H9 (cell line): ENCODE results near the gene ARHGAP8. TPM values are rescaled to one million over a fixed set of nuclear protein-coding genes. Genes with fewer than 3 reads are reported as not detected.

ENCODE experiments used
- DNase-seq: peaks from one replicate; pipeline ENCODE4 v3.0.0-alpha.2; 2017
- H2AFZ ChIP-seq: one replicate; pipeline ENCODE4 v1.6.1; 2013; ENCODE audit warnings: mild to moderate bottlenecking, low read length, control low read depth, moderate library complexity
- H2AK5ac ChIP-seq: 2 replicates; pipeline ENCODE4 v1.6.1; 2013; ENCODE audit warnings: low read length, control low read depth, mixed read lengths; ENCODE audit not compliant: insufficient read length
- H2BK120ac ChIP-seq: one replicate; pipeline ENCODE4 v1.6.1; 2013; ENCODE audit warnings: low read depth, mild to moderate bottlenecking, low read length, control low read depth, inconsistent platforms; ENCODE audit not compliant: poor library complexity, severe bottlenecking
- H2BK12ac ChIP-seq: 2 replicates; pipeline ENCODE4 v1.6.1; 2013; ENCODE audit warnings: low read length, control low read depth, mixed read lengths, low read depth; ENCODE audit not compliant: insufficient read length
- H2BK15ac ChIP-seq: 2 replicates; pipeline ENCODE4 v1.6.1; 2013; ENCODE audit warnings: low read depth, low read length, control low read depth
- H2BK20ac ChIP-seq: one replicate; pipeline ENCODE4 v1.6.1; 2013; ENCODE audit warnings: low read depth, mild to moderate bottlenecking, low read length, control low read depth, inconsistent platforms; ENCODE audit not compliant: poor library complexity, severe bottlenecking
- H2BK5ac ChIP-seq: 2 replicates; pipeline ENCODE4 v1.6.1; 2013; ENCODE audit warnings: low read length, control low read depth, mixed read lengths; ENCODE audit not compliant: insufficient read length
- H3K14ac ChIP-seq: 2 replicates; pipeline ENCODE4 v1.6.1; 2013; ENCODE audit warnings: low read length, control low read depth; ENCODE audit not compliant: insufficient read depth
- H3K18ac ChIP-seq: 2 replicates; pipeline ENCODE4 v1.6.1; 2013; ENCODE audit warnings: low read depth, mild to moderate bottlenecking, mixed read lengths, low read length, control low read depth; ENCODE audit not compliant: insufficient read length
- H3K23ac ChIP-seq: 2 replicates; pipeline ENCODE4 v1.6.1; 2013; ENCODE audit warnings: low read length, control low read depth, mixed read lengths, low read depth; ENCODE audit not compliant: insufficient read length
- H3K23me2 ChIP-seq: 2 replicates; pipeline ENCODE4 v1.6.1; 2013; ENCODE audit warnings: low read depth, mild to moderate bottlenecking, mixed read lengths, low read length, control low read depth; ENCODE audit not compliant: insufficient read length, poor library complexity, severe bottlenecking
- H3K27ac ChIP-seq: 2 replicates; pipeline ENCODE4 v1.5.1; 2013; ENCODE audit warnings: low read length, control low read depth, mixed read lengths, low read depth; ENCODE audit not compliant: insufficient read length
- H3K27me3 ChIP-seq: 2 replicates; pipeline ENCODE4 v1.6.1; 2013; ENCODE audit warnings: low read length, control low read depth, inconsistent platforms; ENCODE audit not compliant: insufficient read depth
- H3K4ac ChIP-seq: 2 replicates; pipeline ENCODE4 v1.6.1; 2013; ENCODE audit warnings: low read depth, mild to moderate bottlenecking, control low read depth, inconsistent platforms, low read length, moderate library complexity
- H3K4me1 ChIP-seq: 2 replicates; pipeline ENCODE4 v1.6.1; 2013; ENCODE audit warnings: low read length, control low read depth, inconsistent platforms; ENCODE audit not compliant: insufficient read depth
- H3K4me2 ChIP-seq: 2 replicates; pipeline ENCODE4 v1.6.1; 2013; ENCODE audit warnings: low read length, control low read depth, mixed read lengths; ENCODE audit not compliant: insufficient read length, insufficient read depth
- H3K56ac ChIP-seq: 2 replicates; pipeline ENCODE4 v1.6.1; 2013; ENCODE audit warnings: low read depth, mild to moderate bottlenecking, mixed read lengths, low read length, control low read depth; ENCODE audit not compliant: insufficient read length
- H3K79me1 ChIP-seq: 2 replicates; pipeline ENCODE4 v1.6.1; 2013; ENCODE audit warnings: low read depth, mild to moderate bottlenecking, moderate library complexity, low read length, control low read depth, inconsistent platforms; ENCODE audit not compliant: insufficient read depth, poor library complexity, severe bottlenecking
- H3K79me2 ChIP-seq: 2 replicates; pipeline ENCODE4 v1.6.1; 2013; ENCODE audit warnings: low read length, control low read depth, inconsistent platforms; ENCODE audit not compliant: insufficient read depth
- H3K9ac ChIP-seq: 2 replicates; pipeline ENCODE4 v1.6.1; 2013; ENCODE audit warnings: low read length, control low read depth, mixed read lengths; ENCODE audit not compliant: insufficient read length; ENCODE audit errors: extremely low read depth
- H3K9me3 ChIP-seq: one replicate; pipeline ENCODE4 v1.6.1; 2013; ENCODE audit warnings: low read depth, low read length, inconsistent platforms; ENCODE audit not compliant: control insufficient read depth
- H3T11ph ChIP-seq: one replicate; pipeline ENCODE4 v1.6.1; 2013; ENCODE audit warnings: mild to moderate bottlenecking, low read length, control low read depth, inconsistent platforms
- H4K20me1 ChIP-seq: one replicate; pipeline ENCODE4 v1.6.1; 2013; ENCODE audit not compliant: control insufficient read depth, insufficient read length, insufficient read depth
- H4K5ac ChIP-seq: 2 replicates; pipeline ENCODE4 v1.6.1; 2013; ENCODE audit warnings: low read depth, mild to moderate bottlenecking, mixed read lengths, low read length, control low read depth; ENCODE audit not compliant: insufficient read length
- H4K8ac ChIP-seq: replicated peaks from 2 replicates; pipeline ENCODE4 v1.6.1; 2013; ENCODE audit warnings: low read length, control low read depth, mixed read lengths, low read depth; ENCODE audit not compliant: insufficient read length
- H4K91ac ChIP-seq: 2 replicates; pipeline ENCODE4 v1.6.1; 2013; ENCODE audit warnings: low read depth, mild to moderate bottlenecking, moderate library complexity, mixed read lengths, low read length, control low read depth; ENCODE audit not compliant: insufficient read length
- H3K27ac Mint-ChIP-seq, 3 experiments: 2 replicates in 2 of 3; 3 replicates in 1 of 3; pipeline ENCODE4 v1.8.0; 2020 to 2021; ENCODE audit warnings: mixed read lengths in 3 of 3, mild to moderate bottlenecking in 1 of 3, moderate library complexity in 1 of 3
- H3K27me3 Mint-ChIP-seq: 2 replicates; pipeline ENCODE4 v1.8.0; 2021; ENCODE audit warnings: low read depth, mild to moderate bottlenecking, moderate library complexity, mixed read lengths
- H3K36me3 Mint-ChIP-seq, 3 experiments: 2 replicates in 2 of 3; 3 replicates in 1 of 3; pipeline ENCODE4 v1.8.0; 2020 to 2021; ENCODE audit warnings: low read depth in 3 of 3, mixed read lengths in 3 of 3; ENCODE audit not compliant: insufficient read depth in 1 of 3
- H3K4me1 Mint-ChIP-seq, 2 experiments: 2 replicates each; pipeline ENCODE4 v1.8.0; 2020; ENCODE audit warnings: mixed read lengths in 2 of 2
- H3K4me3 Mint-ChIP-seq, 2 experiments: 2 replicates in 1 of 2; 3 replicates in 1 of 2; pipeline ENCODE4 v1.8.0; 2020 to 2021; ENCODE audit warnings: mild to moderate bottlenecking in 2 of 2, mixed read lengths in 2 of 2, moderate library complexity in 1 of 2
- H3K9me3 Mint-ChIP-seq, 2 experiments: 2 replicates in 1 of 2; 3 replicates in 1 of 2; pipeline ENCODE4 v1.8.0; 2020; ENCODE audit warnings: mild to moderate bottlenecking in 2 of 2, mixed read lengths in 2 of 2, moderate library complexity in 1 of 2
- CTCF ChIP-seq: fragments of 200-600 bp; sonication (generic); conservative IDR thresholded peaks from 3 replicates; pipeline ENCODE4 v1.8.0; 2021; ENCODE audit warnings: antibody characterized with exemption, mild to moderate bottlenecking
- WGBS: extraction: QIAGEN DNeasy Blood & Tissue Kit; methylation state at CpG from one replicate; pipeline ENCODE4 v1.1.7; 2013; ENCODE audit warnings: missing lambda C conversion rate, low lambda C conversion rate, mixed read lengths; ENCODE audit not compliant: insufficient read length; ENCODE audit errors: extremely low coverage; 5-methylcytosine and 5-hydroxymethylcytosine counted together
- total RNA-seq: library from RNA; stranded (reverse); gene quantifications from 2 replicates; pipeline ENCODE4 v1.2.1, GENCODE V29; 2021

ARHGAP8 gene
- total RNA-seq, 1 experiment from 2014 or later = 35.4 TPM

- Histone ChIP-seq H3K4me2 (no peak overlapping the region), H3K14ac (no peak overlapping the region), H3K4me1 (no peaks in the 10 kb centered on the region), H4K20me1 (no peaks in the 10 kb centered on the region), H3K23ac (no peak overlapping the region), H2BK5ac (no peak overlapping the region), H3K9ac (no peak overlapping the region), H3K4ac (no peak overlapping the region), H3K56ac (no peak overlapping the region), H3T11ph (no peak overlapping the region), H3K79me1 (no peaks in the 10 kb centered on the region), H2BK15ac (no peak overlapping the region), H2BK120ac (no peak overlapping the region), H2BK20ac (no peak overlapping the region), H2AK5ac (no peak overlapping the region), H3K9me3 (no peaks in the 10 kb centered on the region), H3K27ac (no peak overlapping the region), H4K91ac (no peak overlapping the region), H2BK12ac (no peak overlapping the region), H3K18ac (no peak overlapping the region), H4K5ac (no peak overlapping the region), H2AFZ (no peak overlapping the region), H4K8ac (no peak overlapping the region), H3K79me2 (no peaks in the 10 kb centered on the region), H3K27me3 (no peaks in the 10 kb centered on the region), H3K23me2 (no peaks in the 10 kb centered on the region)
- H3K4me3 Mint-ChIP-seq = no peak overlapping the region
- WGBS = no CpG with 5 or more reads among the region's 14 CpGs
- H3K4me1 Mint-ChIP-seq = peaks cover 13 to 16% of the 10 kb centered on the region in 2 experiments
- no peaks in the 10 kb centered on the region for H3K9me3 Mint-ChIP-seq
- peak overlapping the region in 1 of 3 experiments; percentile 56; a peak in 1 of 7 replicates for H3K27ac Mint-ChIP-seq
- DNase-seq = no peak
- peak; percentile 33; the same call in 2 of the 3 replicates for TF ChIP-seq CTCF
- no peaks in the 10 kb centered on the region for H3K27me3 Mint-ChIP-seq
- H3K36me3 Mint-ChIP-seq = peaks cover 7 to 51% (median 30%) of the 10 kb centered on the region in 3 experiments
These were observed 137.0 kb downstream of the ARHGAP8 start for GRCh38 chr22:44889255-44889878.
